Pulmonary artery endothelial cell (primary cell): ENCODE data around the gene DEPDC4. TPM values are rescaled to one million over a fixed set of nuclear protein-coding genes. Genes with fewer than 3 reads are reported as not detected.
"Not testable (repeated sequence)": the region's sequence is repeated elsewhere in the genome, so short reads cannot be mapped to it uniquely, and the experiment has no call there.

ENCODE experiments used
- DNase-seq: peaks from one replicate; pipeline ENCODE4 v3.0.0-alpha.2; 2011; ENCODE audit warnings: low read depth, low spot score
- total RNA-seq: library from RNA; depleted of rRNA; stranded (reverse); fragments of >200 nt; gene quantifications from 2 replicates; pipeline ENCODE4 v1.2.3, GENCODE V29; 2014

The DEPDC4 gene
- 0.20 and 0.56 TPM in 2 replicates for total RNA-seq

DNA sequence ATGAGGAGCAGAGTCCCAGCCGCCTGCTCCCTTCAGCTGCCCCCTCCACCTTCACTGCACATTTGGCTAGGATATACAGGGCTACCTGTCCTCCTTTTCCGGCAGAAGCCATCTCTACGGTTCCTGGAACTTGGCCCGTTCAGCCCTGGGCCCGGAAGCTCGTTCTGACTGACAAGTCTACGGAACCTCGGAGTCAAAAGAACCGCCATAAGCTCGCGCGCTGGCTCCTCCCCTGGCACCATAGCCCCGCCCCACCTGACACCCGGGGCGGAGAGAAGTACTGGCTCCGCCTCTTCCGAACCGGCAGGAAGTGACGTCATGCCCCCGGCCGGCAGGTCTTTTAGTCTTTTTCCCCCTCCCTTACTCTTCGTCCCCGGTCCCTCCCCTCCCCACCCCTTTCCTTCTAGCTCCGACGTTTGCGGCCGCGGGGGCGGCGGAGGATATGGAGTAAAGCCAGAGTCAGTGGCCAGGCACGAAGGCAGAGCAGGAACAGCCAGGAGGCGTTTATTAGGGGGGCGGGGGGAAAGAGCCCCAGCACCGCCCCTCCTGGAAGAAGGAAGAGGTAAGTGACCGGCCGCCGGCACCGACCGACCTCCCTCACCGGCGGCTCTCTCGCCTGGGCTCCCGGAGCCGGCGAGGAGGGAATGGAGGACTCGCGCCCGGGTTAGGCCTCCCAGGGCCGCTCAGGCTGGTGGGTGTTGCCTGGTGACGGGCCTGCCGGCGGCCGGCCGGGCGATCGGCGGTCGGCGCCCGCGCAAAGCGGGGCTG lies at the start of gene DEPDC4, which contains the start of gene SCYL2:
Gene DEPDC4, minus strand, starts transcription at position 245 of the 768 bp plus-strand sequence. Its CDS starts 3 bp downstream, at position 242.
Gene SCYL2, plus strand, starts transcription at position 343 of the 768 bp plus-strand sequence. CDS start 15,794 bp downstream, outside the sequence.
- DNase-seq, result peak; percentile 92

DNA sequence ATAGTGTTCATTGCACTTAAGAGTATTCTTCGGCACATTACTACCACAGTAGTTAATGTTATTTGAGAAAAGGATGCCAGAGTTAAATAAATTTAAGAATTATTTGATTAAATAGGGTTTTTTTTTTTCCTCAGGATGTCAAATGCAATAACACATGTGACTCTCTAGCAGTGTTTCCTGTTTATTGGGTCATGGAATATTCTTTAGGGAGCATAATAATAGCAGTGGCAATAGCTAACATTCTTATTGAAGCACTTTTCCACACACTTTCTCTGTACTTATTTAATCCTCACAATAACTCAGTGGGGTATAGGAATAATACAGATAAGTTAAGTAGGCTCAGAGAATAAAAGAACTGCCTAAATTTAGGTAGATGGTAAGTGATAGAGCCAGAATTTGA lies 44.4 kb upstream of the DEPDC4 start:
- DNase-seq, result no peak

DNA sequence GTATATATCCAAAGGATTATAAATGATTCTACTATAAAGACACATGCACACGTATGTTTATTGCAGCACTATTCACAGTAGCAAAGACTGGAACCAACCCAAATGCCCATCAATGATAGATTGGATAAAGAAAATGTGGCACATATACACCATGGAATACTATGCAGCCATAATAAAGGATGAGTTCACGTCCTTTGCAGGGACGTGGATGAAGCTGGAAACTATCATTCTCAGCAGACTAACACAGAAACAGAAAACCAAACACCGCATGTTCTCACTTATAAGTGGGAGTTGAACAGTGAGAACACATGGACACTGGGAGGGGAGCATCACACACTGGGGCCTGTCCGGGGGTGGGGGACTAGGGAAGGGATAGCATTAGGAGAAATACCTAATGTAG lies 41.3 kb upstream of the DEPDC4 start:
- not testable (repeated sequence) for DNase-seq

DNA sequence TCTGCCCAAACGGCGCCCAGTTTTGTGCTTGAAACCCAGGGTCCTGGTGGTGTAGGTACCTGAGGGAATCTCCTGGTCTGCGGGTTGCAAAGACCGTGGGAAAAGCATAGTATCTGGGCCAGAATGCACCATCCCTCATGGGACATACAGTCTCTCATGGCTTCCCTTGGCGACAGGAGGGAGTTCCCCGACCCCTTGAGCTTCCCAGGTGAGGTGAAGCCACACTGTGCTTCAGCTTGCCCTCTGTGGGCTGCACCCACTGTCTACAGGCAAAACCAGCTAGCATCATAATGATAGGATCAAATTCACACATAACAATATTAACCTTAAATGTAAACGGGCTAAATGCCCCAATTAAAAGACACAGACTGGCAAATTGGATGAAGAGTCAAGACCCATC lies 37.5 kb upstream of the DEPDC4 start:
- not testable (repeated sequence) for DNase-seq

DNA sequence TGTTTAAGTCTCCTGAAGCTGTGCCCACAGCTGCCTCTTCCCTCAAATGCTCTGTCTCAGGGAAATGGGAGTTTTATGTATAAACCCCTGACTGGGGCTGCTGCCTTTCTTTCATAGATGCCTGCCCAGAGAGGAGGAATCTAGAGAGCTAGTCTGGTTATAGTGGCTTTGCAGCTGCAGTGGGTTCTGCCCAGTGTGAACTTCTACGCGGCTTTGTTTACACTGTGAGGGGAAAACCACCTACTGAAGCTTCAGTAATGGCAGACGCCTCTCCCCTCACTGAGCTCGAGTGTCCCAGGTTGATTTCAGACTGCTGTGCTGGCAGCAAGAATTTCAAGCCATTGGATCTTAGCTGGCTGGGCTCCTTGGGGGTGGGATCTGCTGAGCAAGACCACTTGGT lies 37.0 kb upstream of the DEPDC4 start:
- DNase-seq, result no peak

DNA sequence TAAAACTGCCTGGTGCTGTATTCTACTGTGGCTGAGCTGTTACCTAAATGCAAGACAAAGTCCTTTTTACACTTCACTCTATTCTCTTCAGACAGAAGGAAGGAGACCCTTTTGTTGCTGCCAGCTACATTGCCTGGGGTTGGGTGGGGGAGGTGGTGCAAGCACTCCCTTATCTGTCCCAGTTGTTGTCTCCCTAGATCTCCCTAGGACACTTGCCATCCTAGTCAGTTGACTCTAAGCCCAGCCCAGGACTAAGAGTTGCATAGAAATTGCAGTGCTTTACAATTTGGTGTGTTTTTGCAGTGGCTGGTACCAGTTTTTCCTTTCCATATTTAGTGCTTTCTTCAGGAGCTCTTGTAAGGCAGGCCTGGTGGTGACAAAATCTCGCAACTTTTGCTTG lies 35.2 kb upstream of the DEPDC4 start:
- no peak for DNase-seq

DNA sequence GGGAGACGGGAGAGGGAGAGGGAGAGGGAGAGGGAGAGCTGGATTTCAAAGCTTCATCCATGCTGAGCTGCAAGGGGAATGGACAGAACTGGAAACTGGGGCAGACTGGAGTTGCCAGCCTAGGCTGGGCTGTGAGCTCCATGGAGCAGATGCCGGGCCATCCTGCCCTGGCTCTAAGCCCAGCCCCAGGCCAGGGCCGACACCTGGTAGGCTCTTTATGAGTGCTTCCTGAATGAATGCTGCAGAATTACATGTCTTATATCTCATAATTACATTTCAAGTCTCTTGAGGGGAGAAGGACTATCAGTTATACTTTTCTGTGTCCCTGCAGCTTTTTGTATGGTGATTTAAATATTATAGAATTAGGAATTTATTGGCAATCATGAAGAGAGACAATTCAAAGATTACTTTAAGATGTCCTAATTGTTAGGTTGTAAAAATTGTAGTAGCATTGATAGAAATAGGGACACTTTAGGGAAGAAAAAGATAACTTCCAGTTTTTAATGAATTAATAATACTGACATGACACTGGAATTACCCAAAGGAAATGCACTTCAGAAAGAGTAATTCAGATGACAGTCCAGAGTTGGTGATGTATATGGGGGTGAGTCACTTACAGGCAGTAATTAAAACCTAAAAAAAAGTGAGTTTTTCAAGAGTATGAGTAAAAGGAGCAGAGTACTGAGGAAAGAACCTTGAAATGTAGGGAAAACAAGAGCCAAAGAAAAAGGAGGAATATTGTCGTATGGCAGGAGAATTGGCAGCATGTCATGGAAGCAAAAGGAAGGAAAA lies 29.1 kb upstream of the DEPDC4 start:
- DNase-seq, result no peak

DNA sequence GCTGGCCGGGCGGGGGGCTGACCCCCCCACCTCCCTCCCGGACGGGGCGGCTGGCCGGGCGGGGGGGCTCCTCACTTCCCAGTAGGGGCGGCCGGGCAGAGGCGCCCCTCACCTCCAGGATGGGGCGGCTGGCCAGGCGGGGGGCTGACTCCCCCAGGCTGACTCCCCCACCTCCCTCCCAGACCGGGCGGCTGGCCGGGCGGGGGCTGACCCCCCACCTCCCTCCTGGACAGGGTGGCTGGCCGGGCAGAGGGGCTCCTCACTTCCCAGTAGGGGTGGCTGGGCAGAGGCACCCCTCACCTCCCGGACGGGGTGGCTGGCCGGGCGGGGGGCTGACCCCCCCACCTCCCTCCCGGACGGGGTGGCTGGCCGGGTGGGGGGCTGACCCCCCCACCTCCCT lies 27.5 kb upstream of the DEPDC4 start:
- not testable (repeated sequence) for DNase-seq

DNA sequence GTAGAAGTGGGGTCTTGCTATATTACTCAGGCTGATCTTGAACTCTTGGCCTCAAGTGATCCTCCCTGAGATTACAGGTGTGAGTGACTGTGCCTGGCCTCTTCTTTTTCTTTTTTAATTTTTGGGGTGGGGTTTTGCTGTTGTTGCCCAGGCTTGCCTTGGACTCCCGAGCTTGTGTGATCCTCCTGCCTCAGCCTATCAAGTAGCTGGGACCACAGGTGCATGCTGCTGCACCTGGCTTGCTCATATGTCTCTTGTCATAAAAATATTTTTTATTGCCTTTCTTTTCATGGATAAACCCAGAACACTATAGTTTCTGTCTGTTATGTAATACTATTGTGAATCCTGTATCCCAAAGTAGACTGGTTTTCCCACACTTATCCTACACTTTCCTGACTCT lies 26.1 kb upstream of the DEPDC4 start:
- DNase-seq, result no peak

DNA sequence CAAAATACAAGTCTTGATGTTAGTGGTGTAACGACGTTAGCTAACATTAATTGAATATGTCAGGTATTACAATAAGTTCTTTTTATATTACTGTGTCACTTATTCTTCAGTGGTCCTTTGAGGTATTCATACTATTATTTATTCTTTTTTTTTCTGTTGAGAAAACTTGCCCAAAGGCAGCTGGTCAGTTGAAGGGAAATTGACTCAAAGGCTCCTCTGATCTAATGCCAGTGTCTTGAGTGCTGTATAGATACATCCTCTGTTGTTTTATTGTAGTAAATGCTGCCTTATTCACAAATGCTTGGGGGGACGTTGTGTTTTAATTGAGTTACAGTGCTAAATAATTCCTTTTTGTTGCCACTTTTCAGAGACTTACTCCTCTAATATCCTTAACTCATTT lies 23.1 kb upstream of the DEPDC4 start:
- no peak for DNase-seq

DNA sequence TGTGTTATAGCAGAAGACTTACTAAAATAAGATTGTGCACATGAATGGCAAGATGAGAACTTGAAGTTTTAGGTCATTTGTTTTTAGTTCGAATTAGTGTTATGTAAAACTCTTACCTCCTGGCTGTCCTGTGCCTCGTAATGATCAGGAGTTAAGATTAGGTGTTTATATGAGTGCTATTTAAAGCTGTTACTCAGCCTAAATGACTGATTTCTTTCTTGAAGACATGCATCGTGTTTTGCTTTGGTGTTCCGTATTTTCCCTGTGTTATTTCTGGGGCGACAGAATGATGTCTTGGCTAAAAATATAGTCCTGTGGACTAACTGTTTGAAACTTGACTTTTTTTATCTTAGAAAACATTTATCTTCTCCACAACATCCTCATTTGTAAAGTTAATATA lies 22.2 kb upstream of the DEPDC4 start:
- DNase-seq, result no peak

DNA sequence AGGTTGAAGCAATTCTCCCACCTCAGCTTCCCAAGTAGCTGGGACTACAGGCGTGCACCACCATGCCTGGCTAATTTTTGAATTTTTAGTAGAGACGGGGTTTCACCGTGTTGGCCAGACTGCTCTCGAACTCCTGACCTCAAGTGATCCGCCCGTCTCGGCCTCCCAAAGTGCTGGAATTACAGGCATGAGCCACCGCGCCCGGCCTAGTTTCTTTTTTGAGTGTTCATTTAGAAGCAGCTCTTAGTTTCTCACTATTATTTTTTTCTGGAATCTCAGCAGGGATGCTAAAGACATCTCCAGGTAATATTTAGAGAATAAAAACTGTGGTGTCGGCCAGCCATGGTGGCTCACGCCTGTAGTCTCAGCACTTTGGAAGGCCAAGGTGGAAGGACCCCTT lies 17.7 kb upstream of the DEPDC4 start:
- DNase-seq, result not testable (repeated sequence)

DNA sequence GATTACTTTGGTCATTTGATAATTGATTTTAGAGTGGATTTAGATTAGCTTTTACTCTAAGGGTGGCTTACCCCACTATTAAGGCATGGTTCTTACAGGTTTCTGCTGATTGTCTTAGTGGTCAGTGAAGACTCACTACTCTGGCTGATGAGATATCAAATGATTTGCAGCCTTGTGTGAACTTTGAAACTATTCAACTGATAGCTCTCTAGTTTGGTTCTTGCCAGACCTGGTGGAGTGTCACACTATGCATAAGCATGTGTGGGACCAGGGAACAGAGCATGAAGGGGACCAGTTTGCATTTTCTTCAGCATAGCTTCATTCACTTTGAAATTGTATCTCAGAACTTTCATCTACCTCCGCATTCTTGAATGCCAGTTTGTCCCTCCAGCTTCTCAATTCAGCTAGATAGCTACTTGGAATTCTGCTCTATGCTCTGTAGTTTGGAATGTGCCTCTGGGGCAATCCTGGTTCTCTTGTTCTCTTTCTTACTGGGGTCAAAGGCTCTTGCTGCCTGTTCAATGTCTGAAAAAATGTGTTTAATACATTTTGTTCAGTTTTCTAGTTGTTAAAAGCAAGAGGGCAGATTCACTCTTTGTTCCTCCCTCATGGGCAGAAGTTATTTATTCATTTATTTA lies 12.8 kb upstream of the DEPDC4 start:
- no peak for DNase-seq

DNA sequence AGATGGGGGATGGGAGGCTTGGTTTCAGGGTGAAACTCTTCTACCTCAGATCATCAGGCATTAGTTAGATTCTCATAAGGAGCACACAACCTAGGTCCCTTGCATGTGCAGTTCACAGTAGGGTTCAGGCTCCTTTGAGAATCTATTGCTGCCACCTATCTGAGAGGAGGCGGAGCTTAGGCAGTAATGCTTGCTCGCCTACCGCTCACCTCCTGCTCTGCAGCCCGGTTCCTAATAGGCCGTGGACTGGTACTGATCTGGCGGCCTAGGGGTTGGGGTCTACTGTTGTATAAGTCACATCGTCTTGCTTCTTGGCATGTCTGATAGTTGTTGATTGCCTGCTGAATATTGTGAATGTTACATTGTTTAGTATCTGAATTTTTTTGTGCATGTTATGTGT lies 12.3 kb upstream of the DEPDC4 start:
- no peak for DNase-seq

DNA sequence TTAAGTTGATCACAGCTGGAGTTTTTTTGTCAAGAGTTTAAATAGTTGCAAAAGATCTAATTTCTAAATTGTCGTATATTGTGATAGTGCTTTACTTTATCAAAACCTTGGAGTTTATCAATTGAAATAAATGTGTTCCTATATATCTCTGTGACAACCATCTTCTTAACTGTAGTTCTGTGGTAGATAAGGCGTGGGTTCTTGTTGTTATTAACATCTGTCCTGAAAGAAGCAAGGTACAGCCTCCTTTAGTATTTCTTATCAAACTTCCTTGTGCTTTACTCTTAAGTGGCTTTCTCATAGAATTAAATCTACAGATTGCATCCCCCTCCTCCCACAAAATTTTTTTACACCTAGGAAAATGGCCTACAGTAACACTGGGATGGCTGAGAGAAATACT lies 7.4 kb upstream of the DEPDC4 start:
- no peak for DNase-seq

DNA sequence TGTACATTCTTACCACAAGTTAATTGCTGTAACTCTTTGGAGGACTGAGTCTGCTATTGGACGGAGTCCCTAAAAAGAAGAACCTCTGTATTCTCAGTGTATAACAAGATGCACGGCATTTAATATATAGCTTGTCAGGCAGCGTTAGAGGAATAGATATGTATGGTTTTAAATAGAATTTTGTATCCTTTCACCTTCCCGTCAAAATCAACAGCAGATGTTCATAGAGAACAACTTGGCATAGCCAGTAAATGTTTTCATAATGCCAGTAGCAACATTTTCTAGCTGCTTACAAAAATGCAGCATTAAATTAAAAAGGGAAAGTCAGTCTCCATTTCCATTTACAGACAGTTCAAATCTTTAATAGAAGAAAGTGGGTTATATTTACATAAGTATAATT lies 6.9 kb upstream of the DEPDC4 start:
- no peak for DNase-seq

DNA sequence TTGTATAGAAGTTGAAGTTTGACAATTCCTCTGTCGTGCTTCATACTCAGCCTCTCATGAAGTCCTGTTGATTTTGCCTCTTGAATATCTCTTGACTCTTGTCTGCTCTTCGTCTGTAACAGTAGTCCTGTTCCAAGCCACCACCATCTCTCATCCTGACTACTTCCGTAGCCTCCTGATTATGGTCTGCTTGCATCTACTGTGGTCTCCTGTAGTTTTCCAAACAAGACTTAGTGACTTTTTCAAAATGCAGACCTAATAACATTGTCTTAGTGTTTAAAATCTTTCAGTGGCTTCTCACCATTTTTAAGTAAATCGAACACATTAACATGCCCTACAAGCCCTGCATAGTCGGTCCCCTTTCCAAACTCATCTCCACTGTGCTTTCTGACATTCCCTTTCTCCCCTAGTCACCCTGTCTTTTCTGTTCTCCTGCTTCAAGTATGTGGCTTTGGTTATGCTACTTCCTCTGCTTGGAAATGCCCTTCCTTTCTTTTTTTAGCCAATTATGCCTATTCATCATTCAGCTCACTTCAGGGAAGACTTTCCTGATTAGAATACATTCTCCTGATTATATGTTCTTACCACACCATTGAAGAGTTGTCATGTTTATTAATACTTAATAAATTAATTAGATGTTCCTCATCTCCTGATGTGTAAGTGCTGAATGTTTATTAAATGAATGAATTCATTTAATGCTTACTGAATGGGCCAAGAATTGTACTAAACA lies 2.1 kb upstream of the DEPDC4 start:
- no peak for DNase-seq

DNA sequence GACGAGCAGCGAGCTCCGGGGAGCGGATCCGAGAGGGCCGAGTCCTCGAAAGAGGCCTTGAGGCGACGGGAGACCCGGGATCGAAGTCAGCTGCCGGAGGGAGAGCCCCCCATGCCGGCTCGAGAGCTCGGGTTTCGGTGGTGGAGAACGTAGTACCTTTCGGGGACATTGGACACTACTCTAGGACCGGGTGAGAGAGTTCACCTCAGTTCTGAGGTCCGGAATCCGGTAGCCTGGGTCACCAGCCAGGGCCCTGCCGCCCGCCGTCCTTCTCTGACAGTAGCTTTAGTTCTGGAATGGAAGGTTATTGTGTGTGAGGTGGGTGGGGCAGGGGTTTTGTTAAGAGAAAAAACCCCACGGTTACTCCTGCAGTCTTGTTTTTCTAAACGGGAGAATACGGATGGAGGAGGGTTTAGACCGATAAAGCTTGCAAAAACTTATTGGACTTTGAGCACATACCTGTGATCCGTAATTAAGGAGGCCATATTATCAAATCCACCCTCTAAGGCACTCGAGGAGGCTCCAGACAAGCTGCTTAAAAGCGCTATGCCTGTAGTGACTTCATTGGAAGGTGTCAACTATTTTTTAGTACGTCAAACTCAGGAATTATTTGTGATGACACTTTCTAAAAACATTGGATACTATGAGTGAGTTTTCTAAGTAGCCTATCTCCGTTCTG lies 863 bp upstream of the DEPDC4 start:
- no peak for DNase-seq

DNA sequence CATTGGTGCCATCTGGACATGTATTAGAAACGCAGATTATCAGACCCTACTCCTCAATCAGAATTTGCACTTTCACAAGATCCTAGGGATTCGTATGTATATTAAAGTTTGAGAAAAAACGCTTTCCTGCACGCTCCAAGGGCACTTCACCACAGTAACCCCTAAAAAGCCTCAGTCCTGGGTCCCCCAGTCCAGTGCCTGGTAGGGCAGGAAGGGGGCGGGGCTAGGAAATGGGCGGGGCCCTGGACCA lies 369 bp downstream of the DEPDC4 start:
- DNase-seq, result no peak

DNA sequence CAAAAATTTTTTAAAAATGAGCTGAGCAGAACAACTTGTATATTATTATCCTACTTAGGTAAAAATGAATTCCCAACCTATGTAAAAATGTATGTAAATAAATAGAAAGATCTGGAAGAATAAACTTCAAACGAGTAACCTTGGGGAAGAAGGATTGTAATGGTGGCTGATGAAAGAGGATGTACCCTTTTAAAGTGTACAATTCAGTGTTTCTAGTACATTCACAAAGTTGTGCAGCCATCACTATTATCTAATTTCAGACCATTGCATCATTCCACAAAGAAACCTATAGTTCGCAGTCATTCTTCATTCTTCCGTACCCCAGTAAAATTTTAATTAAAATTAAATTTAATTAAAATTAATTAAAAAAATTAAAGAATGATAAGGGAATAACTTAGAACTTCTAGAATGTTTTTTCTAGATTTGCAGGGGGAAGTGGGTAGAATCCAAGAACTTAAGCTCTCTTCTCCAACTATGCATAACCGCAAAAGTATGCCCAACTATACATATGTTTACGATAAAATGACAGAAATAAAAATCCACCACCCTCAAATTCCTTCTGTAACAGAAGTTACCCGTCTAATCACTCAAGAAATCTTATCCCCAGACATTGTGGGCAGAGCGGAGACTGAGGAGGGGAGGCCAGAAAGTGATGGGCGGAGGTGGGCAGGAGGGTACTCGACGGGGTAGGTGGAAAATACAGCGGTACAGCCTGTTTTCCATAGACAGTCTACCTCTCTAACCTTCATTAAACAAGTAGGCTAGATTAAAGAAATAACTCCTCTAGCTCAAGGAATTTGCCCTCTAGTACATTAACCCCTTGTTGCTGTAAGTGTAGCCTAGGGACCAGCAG lies 921 bp downstream of the DEPDC4 start:
- no peak for DNase-seq
